ENCODE measurements around the gene POLR2A. TPM values are rescaled to one million over a fixed set of nuclear protein-coding genes. Genes with fewer than 3 reads are reported as not detected.
A peak's percentile ranks its signal among the peaks of the same experiment; 100 is the strongest.
"Not testable (repeated sequence)": the region's sequence is repeated elsewhere in the genome, so short reads cannot be mapped to it uniquely, and the experiment has no call there.

The POLR2A gene
- total RNA-seq, 4 donors from 2014 or later = 59.3 to 94.9 (median 78.2) TPM

GRCh38 chr17:7477392-7478275 is 6.5 kb upstream of the POLR2A start:
- DNase-seq = no peak
- H3K4me1 ChIP-seq = peaks cover 40 to 93% (median 47%) of the 10 kb centered on the region in 3 donors
- peak overlapping the region; percentile 98 to 100 (median 99) for H3K27ac ChIP-seq
- no peaks in the 10 kb centered on the region for H3K9me3 ChIP-seq
- no peaks in the 10 kb centered on the region for H3K27me3 ChIP-seq
- 13% methylated on average over 16 to 21 of the region's 26 CpGs for WGBS, 2 donors
- H3K4me3 ChIP-seq = peak overlapping the region; percentile 79 to 100 (median 94)
- no peaks in the 10 kb centered on the region for H3K36me3 ChIP-seq
- intact Hi-C loops (cut with DNase I) = loop anchor here (5.0 kb wide), 1 partner anchor 35 kb away; no protein-coding TSS in a partner anchor
- TF ChIP-seq POLR2A (IDR thresholded peaks at IDR 0.05) = peak in 1 of 4 donors; percentile 30
- TF ChIP-seq CTCF (IDR thresholded peaks at IDR 0.05) = no peak

DNA sequence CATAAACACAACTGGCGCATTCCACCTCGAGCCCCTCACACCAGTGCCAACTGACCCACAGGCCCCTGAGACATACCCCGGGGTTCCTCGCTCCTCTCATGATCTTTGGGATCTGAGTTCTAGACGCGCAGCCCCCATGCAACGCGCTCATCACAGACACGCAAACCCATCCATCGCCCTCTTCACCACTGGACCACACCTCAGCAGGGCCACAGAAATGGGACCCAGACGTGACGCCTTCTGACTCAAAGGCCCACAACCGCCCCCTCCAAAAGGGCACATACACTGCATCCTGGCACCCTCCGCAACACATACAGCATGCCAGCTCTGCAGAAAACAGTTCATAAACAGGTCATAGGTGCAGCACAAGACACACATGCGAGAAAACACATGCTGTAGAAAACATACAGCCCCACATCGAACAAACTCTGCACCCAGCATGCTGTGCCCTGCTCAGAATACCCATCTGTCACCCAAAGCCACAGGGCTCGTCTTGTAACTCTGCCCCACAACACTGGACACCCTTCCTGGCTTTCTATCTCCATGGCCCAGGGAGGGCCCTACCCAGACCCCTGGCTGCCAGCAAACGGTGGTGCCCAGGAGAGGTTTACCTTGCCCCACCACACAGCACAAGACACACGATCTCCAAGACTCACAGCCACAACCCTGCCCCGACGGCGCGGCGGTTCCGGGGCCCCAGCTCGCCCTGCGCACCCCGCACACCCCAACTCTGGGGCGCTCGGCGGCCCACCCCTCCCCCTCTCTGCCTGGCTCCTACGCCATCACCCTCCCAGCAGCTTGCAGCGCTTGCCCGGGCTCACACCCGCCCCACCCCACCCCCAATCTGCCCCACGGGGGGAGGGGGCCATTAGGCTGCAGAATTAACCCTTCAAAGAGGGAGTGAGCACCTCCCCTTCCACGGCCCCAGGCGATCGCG is 5.6 kb upstream of the POLR2A start:
- no peaks in the 10 kb centered on the region for H3K27me3 ChIP-seq
- H3K36me3 ChIP-seq = no peaks in the 10 kb centered on the region
- H3K4me1 ChIP-seq = peaks cover 45 to 92% (median 49%) of the 10 kb centered on the region in 3 donors
- intact Hi-C loops (cut with DNase I) = loop anchor here (5.0 kb wide), 1 partner anchor 36 kb away; no protein-coding TSS in a partner anchor
- H3K4me3 ChIP-seq = peak overlapping the region; percentile 79 to 100 (median 94)
- DNase-seq = no peak
- H3K9me3 ChIP-seq = no peaks in the 10 kb centered on the region
- H3K27ac ChIP-seq = peak overlapping the region; percentile 98 to 100 (median 99)
- WGBS, 2 donors = 0 to 4% methylated on average over 4 to 21 of the region's 40 CpGs
- TF ChIP-seq POLR2A (IDR thresholded peaks at IDR 0.05) (no peak), CTCF (IDR thresholded peaks at IDR 0.05) (peak in 2 of 6 experiments; percentile 4 to 19)

- DNase-seq = no peak
Measured at GRCh38 chr17:7479213-7480088, 4.7 kb upstream of the POLR2A start, which contains the start of gene ZBTB4. Gene ZBTB4, minus strand, starts transcription at chr17:7479631. Its CDS starts 12,830 bp downstream, at chr17:7466801.

GRCh38 chr17:7480089-7480384 is 4.1 kb upstream of the POLR2A start:
- TF ChIP-seq CTCF (IDR thresholded peaks at IDR 0.05) (no peak), POLR2A (IDR thresholded peaks at IDR 0.05) (no peak)
- intact Hi-C loops (cut with DNase I) = no loop called here
- Histone ChIP-seq H3K27me3 (no peaks in the 10 kb centered on the region), H3K9me3 (no peaks in the 10 kb centered on the region), H3K36me3 (no peaks in the 10 kb centered on the region), H3K4me1 (peaks cover 45 to 78% (median 45%) of the 10 kb centered on the region in 3 donors), H3K4me3 (peak overlapping the region; percentile 79 to 100 (median 94)), H3K27ac (peak overlapping the region; percentile 98 to 100 (median 99))
- no peak for DNase-seq
- 5% methylated on average over 4 of the region's 8 CpGs for WGBS, 2 donors

More at GRCh38 chr17:7479213-7480088, 4.7 kb upstream of the POLR2A start, which contains the start of gene ZBTB4:
- intact Hi-C loops (cut with DNase I) = loop anchor here (5.0 kb wide), 1 partner anchor 37 kb away; no protein-coding TSS in a partner anchor
- WGBS, 2 donors = no CpG with 5 or more reads among the region's 92 CpGs
- TF ChIP-seq POLR2A (IDR thresholded peaks at IDR 0.05) = peak in 2 of 4 donors; percentile 51 to 80
- no peak for TF ChIP-seq CTCF (IDR thresholded peaks at IDR 0.05)
- no peaks in the 10 kb centered on the region for H3K36me3 ChIP-seq
- peak within 1 kb of the TSS; percentile 79 to 100 (median 94) for H3K4me3 ChIP-seq
- no peaks in the 10 kb centered on the region for H3K27me3 ChIP-seq
- peak within 1 kb of the TSS; percentile 98 to 100 (median 99) for H3K27ac ChIP-seq
- no peaks in the 10 kb centered on the region for H3K9me3 ChIP-seq
- peaks cover 45 to 83% (median 47%) of the 10 kb centered on the region in 3 donors for H3K4me1 ChIP-seq

- H3K36me3 ChIP-seq; H3K27me3 ChIP-seq; intact Hi-C loops (cut with DNase I); H3K9me3 ChIP-seq; DNase-seq: not testable (repeated sequence)
- WGBS, 2 donors = 85 to 87% methylated on average over 4 of the region's 4 CpGs
- peak within 1 kb of the TSS; percentile 98 to 100 (median 100) for H3K27ac ChIP-seq
- peaks cover 37 to 78% (median 39%) of the 10 kb centered on the region in 3 donors for H3K4me1 ChIP-seq
- H3K4me3 ChIP-seq = peak within 1 kb of the TSS in 1 of 4 donors; percentile 92
Measured at GRCh38 chr17:7481275-7481674, 2.9 kb upstream of the POLR2A start, which contains the start of gene SLC35G6. Gene SLC35G6, plus strand, starts transcription at chr17:7481446. Its CDS starts 71 bp downstream, at chr17:7481517.

DNA sequence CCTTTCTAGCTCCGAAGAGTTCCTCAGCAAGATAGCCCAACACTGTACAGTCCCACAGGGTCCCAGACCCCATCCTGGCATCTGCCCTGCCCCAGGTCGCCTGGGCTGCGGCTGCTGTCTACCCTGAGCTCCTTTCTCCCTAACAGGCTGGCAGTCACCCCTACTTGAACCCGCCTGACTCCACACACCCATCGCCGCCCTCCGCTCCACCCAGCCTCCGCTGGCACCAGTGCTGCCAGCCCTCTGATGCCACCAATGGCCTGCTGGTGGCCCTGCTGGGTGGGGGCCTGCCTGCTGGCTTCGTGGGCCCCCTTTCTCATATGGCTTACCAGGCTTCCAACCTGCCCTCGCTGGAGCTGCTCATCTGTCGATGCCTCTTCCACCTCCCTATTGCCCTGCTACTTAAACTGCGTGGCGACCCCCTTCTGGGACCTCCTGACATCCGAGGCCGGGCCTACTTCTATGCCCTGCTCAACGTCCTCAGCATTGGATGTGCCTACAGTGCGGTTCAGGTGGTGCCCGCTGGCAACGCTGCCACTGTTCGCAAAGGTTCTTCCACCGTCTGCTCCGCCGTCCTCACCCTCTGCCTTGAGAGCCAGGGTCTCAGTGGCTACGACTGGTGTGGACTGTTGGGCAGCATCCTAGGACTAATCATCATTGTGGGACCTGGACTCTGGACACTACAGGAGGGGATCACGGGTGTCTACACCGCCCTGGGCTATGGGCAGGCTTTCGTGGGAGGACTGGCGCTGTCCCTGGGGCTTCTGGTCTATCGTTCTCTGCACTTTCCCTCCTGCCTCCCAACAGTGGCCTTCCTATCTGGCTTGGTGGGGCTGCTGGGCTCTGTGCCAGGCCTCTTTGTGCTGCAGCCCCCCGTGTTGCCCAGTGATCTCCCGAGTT is 2.1 kb upstream of the POLR2A start:
- H3K36me3 ChIP-seq; H3K27me3 ChIP-seq; H3K4me3 ChIP-seq; intact Hi-C loops (cut with DNase I); H3K9me3 ChIP-seq; DNase-seq: not testable (repeated sequence)
- 93 to 94% methylated on average over 16 to 19 of the region's 31 CpGs for WGBS, 2 donors
- H3K4me1 ChIP-seq = peaks cover 35 to 78% (median 37%) of the 10 kb centered on the region in 3 donors
- H3K27ac ChIP-seq = peak overlapping the region; percentile 33 to 100 (median 99)

All from esophagus squamous epithelium (tissue), 5 donors.